Measurements from ENCODE around the gene HIGD1A. TPM values are rescaled to one million over a fixed set of nuclear protein-coding genes. Genes with fewer than 3 reads are reported as not detected.

Gene HIGD1A
- polyA plus RNA-seq, 1 of the 3 experiments (the other 2 are of a cell fraction): 72.1 TPM

- Histone ChIP-seq H3K4me1 (ENCODE audit: control insufficient read depth in 1 of 2, insufficient read depth in 2 of 2, low read depth in 1 of 2, low read length in 1 of 2) (no peaks in the 10 kb centered on the region; a peak in 1 of 4 replicates), H3K4me3 (ENCODE audit: low read depth in 2 of 2, low read length in 1 of 2) (no peak overlapping the region), H3K9me2 (no peaks in the 10 kb centered on the region), H3K36me3 (replicated peaks in 1 of 2; ENCODE audit: control insufficient read depth in 1 of 2, insufficient read depth in 2 of 2, low read length in 1 of 2) (no peaks in the 10 kb centered on the region), H3K79me2 (ENCODE audit: insufficient read depth) (no peaks in the 10 kb centered on the region), H3K9ac (no peak overlapping the region), H3K4me2 (no peak overlapping the region), H4K20me1 (ENCODE audit: insufficient read depth) (no peaks in the 10 kb centered on the region), H3K27me3 (ENCODE audit: insufficient read depth) (no peaks in the 10 kb centered on the region), H3K27ac (ENCODE audit: low read depth in 2 of 2, low read length in 1 of 2) (no peak overlapping the region), H3K9me3 (no peaks in the 10 kb centered on the region), H2AFZ (ENCODE audit: low read depth) (no peak overlapping the region), H3F3A (replicated peaks; ENCODE audit: insufficient read depth) (no peaks in the 10 kb centered on the region)
- TF ChIP-seq SMC3 (IDR thresholded peaks at IDR 0.05; ENCODE audit: low read depth, low read length): no peak
- no peak for TF ChIP-seq JUND (IDR thresholded peaks at IDR 0.05)
- TF ChIP-seq NRF1 (IDR thresholded peaks at IDR 0.05; ENCODE audit: low read depth, low read length): no peak
- no peak for TF ChIP-seq REST (IDR thresholded peaks at IDR 0.05; ENCODE audit: low read depth, low read length)
- 84% methylated on average over 4 of the region's 12 CpGs for WGBS (ENCODE audit: low lambda C conversion rate)
- DNase-seq: no peak
- POLR2A ChIA-PET: no interaction called here
- CTCF ChIA-PET: interaction anchor here (0.9 to 1.8 kb wide), 4 partner anchors 8 to 84 kb away, joined by 3 to 11 read pairs (median 4); no protein-coding TSS in a partner anchor
Observed at GRCh38 chr3:42735615-42736014, 68.7 kb downstream of the HIGD1A start.

- ChIA-PET POLR2A (no interaction called here), CTCF (interaction anchor here (1.3 to 1.8 kb wide), 3 partner anchors 9 to 85 kb away, joined by 3 to 11 read pairs (median 3); no protein-coding TSS in a partner anchor)
- H3K4me2 ChIP-seq: no peak overlapping the region
Observed at GRCh38 chr3:42735019-42735418, 69.3 kb downstream of the HIGD1A start.

More at GRCh38 chr3:42735019-42735418, 69.3 kb downstream of the HIGD1A start:
- WGBS (ENCODE audit: low lambda C conversion rate): 77% methylated on average over 8 of the region's 8 CpGs
- no peak overlapping the region for H3K9ac ChIP-seq
- H2AFZ ChIP-seq (ENCODE audit: low read depth): no peak overlapping the region
- no peak for DNase-seq
- H3K27me3 ChIP-seq (ENCODE audit: insufficient read depth): no peaks in the 10 kb centered on the region
- no peak for TF ChIP-seq NRF1 (IDR thresholded peaks at IDR 0.05; ENCODE audit: low read depth, low read length)
- TF ChIP-seq TCF12 (IDR thresholded peaks at IDR 0.05): no peak
- TF ChIP-seq NFIC (IDR thresholded peaks at IDR 0.05; ENCODE audit: borderline replicate concordance): no peak
- no peak for TF ChIP-seq TEAD4 (IDR thresholded peaks at IDR 0.05; ENCODE audit: borderline replicate concordance, insufficient read depth)
- TF ChIP-seq RCOR1 (IDR thresholded peaks at IDR 0.05; ENCODE audit: low read length): no peak
- no peak for TF ChIP-seq PBX3 (IDR thresholded peaks at IDR 0.05)
- TF ChIP-seq REST (IDR thresholded peaks at IDR 0.05; ENCODE audit: low read depth, low read length): no peak
- TF ChIP-seq EP300 (IDR thresholded peaks at IDR 0.05; ENCODE audit: borderline replicate concordance in 1 of 2, low read depth in 1 of 2, low read length in 1 of 2): no peak
- no peak overlapping the region for H3K4me3 ChIP-seq (ENCODE audit: low read depth in 2 of 2, low read length in 1 of 2)
- H3K9me2 ChIP-seq: no peaks in the 10 kb centered on the region
- no peaks in the 10 kb centered on the region for H3K36me3 ChIP-seq (replicated peaks in 1 of 2; ENCODE audit: control insufficient read depth in 1 of 2, insufficient read depth in 2 of 2, low read length in 1 of 2)
- H3F3A ChIP-seq (replicated peaks; ENCODE audit: insufficient read depth): no peaks in the 10 kb centered on the region
- peaks cover 0 to 4% of the 10 kb centered on the region in 2 experiments; a peak in 1 of 4 replicates for H3K4me1 ChIP-seq (ENCODE audit: control insufficient read depth in 1 of 2, insufficient read depth in 2 of 2, low read depth in 1 of 2, low read length in 1 of 2)
- no peaks in the 10 kb centered on the region for H3K79me2 ChIP-seq (ENCODE audit: insufficient read depth)
- no peaks in the 10 kb centered on the region for H4K20me1 ChIP-seq (ENCODE audit: insufficient read depth)
- H3K9me3 ChIP-seq: no peaks in the 10 kb centered on the region
- H3K27ac ChIP-seq (ENCODE audit: low read depth in 2 of 2, low read length in 1 of 2): no peak overlapping the region

Data from SK-N-SH (cell line).